Tibial nerve (tissue), 3 donors: ENCODE results near the gene POLA1.

ENCODE experiments used
- POLR2A ChIP-seq, 2 donors: fragments of 450-650 bp; IDR thresholded peaks; one replicate each; pipeline ENCODE4 v1.6.1; 2017; ENCODE audit warnings: antibody characterized with exemption in 2 of 2, mild to moderate bottlenecking in 2 of 2, moderate library complexity in 2 of 2
- TF ChIP-seq, protein P1 (sequence below), 5 experiments: fragments of 200-600 bp in 3 of 5; fragments of 450-650 bp in 2 of 5; sonication (generic) in 3 of 5; IDR thresholded peaks; one replicate each; pipeline ENCODE4 v1.5.1; 2016 to 2019; ENCODE audit warnings: antibody characterized with exemption in 5 of 5, mild to moderate bottlenecking in 3 of 5, moderate library complexity in 2 of 5

DNA sequence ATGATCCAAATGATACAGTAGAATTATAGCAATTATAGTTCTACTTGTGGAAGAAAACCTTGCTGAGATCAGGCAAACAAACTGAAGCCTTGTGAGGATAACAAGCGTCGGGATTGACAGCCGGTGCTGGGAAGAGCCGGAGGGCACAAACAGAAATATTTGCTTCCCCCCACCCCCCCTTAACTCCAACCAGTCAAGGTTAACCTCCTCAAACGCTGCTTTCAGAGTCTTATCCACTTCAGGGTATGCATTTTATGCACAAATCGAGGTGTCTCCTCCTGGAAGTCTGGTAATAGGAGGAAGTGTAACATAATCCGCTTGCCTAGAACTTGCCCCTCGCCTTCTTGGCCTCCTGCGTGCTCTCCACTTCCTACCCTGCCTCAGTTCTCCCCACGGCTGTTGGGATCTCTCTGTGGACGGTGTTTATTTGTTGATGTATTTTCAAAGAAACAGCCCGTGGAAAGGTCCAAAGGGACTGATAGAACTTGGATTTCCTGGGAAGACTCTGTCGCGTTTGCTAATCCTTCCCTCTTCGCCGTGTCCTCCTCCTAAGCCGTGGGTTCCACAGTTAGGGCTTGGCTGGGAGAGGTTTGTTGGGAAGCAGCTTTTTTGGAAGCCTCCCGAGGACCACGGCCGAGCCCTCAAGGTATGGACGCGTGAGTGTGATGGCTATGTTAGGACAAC lies 326.1 kb downstream of the POLA1 start:
- TF ChIP-seq, protein P1, sequence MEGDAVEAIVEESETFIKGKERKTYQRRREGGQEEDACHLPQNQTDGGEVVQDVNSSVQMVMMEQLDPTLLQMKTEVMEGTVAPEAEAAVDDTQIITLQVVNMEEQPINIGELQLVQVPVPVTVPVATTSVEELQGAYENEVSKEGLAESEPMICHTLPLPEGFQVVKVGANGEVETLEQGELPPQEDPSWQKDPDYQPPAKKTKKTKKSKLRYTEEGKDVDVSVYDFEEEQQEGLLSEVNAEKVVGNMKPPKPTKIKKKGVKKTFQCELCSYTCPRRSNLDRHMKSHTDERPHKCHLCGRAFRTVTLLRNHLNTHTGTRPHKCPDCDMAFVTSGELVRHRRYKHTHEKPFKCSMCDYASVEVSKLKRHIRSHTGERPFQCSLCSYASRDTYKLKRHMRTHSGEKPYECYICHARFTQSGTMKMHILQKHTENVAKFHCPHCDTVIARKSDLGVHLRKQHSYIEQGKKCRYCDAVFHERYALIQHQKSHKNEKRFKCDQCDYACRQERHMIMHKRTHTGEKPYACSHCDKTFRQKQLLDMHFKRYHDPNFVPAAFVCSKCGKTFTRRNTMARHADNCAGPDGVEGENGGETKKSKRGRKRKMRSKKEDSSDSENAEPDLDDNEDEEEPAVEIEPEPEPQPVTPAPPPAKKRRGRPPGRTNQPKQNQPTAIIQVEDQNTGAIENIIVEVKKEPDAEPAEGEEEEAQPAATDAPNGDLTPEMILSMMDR (IDR thresholded peaks at IDR 0.05): no peak
- TF ChIP-seq POLR2A (IDR thresholded peaks at IDR 0.05): no peak
